ENCODE data around the gene FNTB. TPM values are rescaled to one million over a fixed set of nuclear protein-coding genes. Genes with fewer than 3 reads are reported as not detected.

The FNTB gene
- 10 to 100 TPM; 12.1 to 20.7 TPM for total RNA-seq

- H3K27me3 ChIP-seq: no peaks in the 10 kb centered on the region
- no peaks in the 10 kb centered on the region for H3K36me3 ChIP-seq
- H3K9ac ChIP-seq (ENCODE audit: low read depth in 2 of 2, low read length in 2 of 2): peak within 1 kb of the TSS; percentile 82 to 88
- no peaks in the 10 kb centered on the region for H3K9me3 ChIP-seq
- peak; percentile 97 for DNase-seq
- intact Hi-C loops (cut with DNase I): loop anchor here (10.0 kb wide), 1 partner anchor 72 kb away; the partner anchor contains the start of gene CHURC1
- peak; percentile 77 for TF ChIP-seq CTCF (IDR thresholded peaks at IDR 0.05)
- peak within 1 kb of the TSS; percentile 78 for H3K27ac ChIP-seq
- H3K4me1 ChIP-seq: peaks cover 9% of the 10 kb centered on the region
- peak within 1 kb of the TSS; percentile 79 for H3K4me3 ChIP-seq
These were observed at the start of gene FNTB for GRCh38 chr14:64986648-64987437. Gene FNTB (plus strand): TSS chr14:64986895. CDS start chr14:64986954, 59 bp downstream.

GRCh38 chr14:64937171-64937820 lies 49.4 kb upstream of the FNTB start:
- intact Hi-C loops (cut with DNase I): no loop called here
- H3K36me3 ChIP-seq: no peaks in the 10 kb centered on the region
- H3K4me3 ChIP-seq: no peak overlapping the region
- no peaks in the 10 kb centered on the region for H3K9me3 ChIP-seq
- no peak for DNase-seq
- H3K4me1 ChIP-seq: no peaks in the 10 kb centered on the region
- peak overlapping the region; percentile 60 for H3K27ac ChIP-seq
- H3K27me3 ChIP-seq: no peaks in the 10 kb centered on the region
- no peak for TF ChIP-seq CTCF (IDR thresholded peaks at IDR 0.05)
- no peak overlapping the region for H3K9ac ChIP-seq (ENCODE audit: low read depth in 2 of 2, low read length in 2 of 2)

GRCh38 chr14:64937821-64938193 lies 48.9 kb upstream of the FNTB start:
- Histone ChIP-seq H3K9ac (ENCODE audit: low read depth in 2 of 2, low read length in 2 of 2) (no peak overlapping the region), H3K4me1 (no peaks in the 10 kb centered on the region), H3K4me3 (no peak overlapping the region), H3K27me3 (no peaks in the 10 kb centered on the region), H3K36me3 (no peaks in the 10 kb centered on the region), H3K27ac (peak overlapping the region; percentile 60), H3K9me3 (no peaks in the 10 kb centered on the region)
- intact Hi-C loops (cut with DNase I): no loop called here
- no peak for DNase-seq
- no peak for TF ChIP-seq CTCF (IDR thresholded peaks at IDR 0.05)

- peaks cover 8% of the 10 kb centered on the region for H3K4me1 ChIP-seq
- H3K9me3 ChIP-seq: no peaks in the 10 kb centered on the region
- intact Hi-C loops (cut with DNase I): no loop called here
- H3K27me3 ChIP-seq: no peaks in the 10 kb centered on the region
- no peaks in the 10 kb centered on the region for H3K36me3 ChIP-seq
- peak overlapping the region; percentile 80 for H3K27ac ChIP-seq
- peak overlapping the region in 1 of 2 donors; percentile 71 for H3K9ac ChIP-seq (ENCODE audit: low read depth in 2 of 2, low read length in 2 of 2)
- peak; percentile 65 for DNase-seq
- no peak for TF ChIP-seq CTCF (IDR thresholded peaks at IDR 0.05)
- H3K4me3 ChIP-seq: peak overlapping the region; percentile 36
These were observed 47.5 kb upstream of the FNTB start for GRCh38 chr14:64938972-64939816.

- H3K4me3 ChIP-seq: peak overlapping the region; percentile 36
- H3K27ac ChIP-seq: peak overlapping the region; percentile 80
- DNase-seq: no peak
- no peaks in the 10 kb centered on the region for H3K36me3 ChIP-seq
- no peaks in the 10 kb centered on the region for H3K9me3 ChIP-seq
- H3K27me3 ChIP-seq: no peaks in the 10 kb centered on the region
- peaks cover 8% of the 10 kb centered on the region for H3K4me1 ChIP-seq
- peak overlapping the region in 1 of 2 donors; percentile 71 for H3K9ac ChIP-seq (ENCODE audit: low read depth in 2 of 2, low read length in 2 of 2)
- TF ChIP-seq CTCF (IDR thresholded peaks at IDR 0.05): no peak
- intact Hi-C loops (cut with DNase I): no loop called here
These were observed 46.9 kb upstream of the FNTB start for GRCh38 chr14:64939817-64940190.

Data from colonic mucosa (tissue), 4 donors.